HG02642 (cell line): ENCODE measurements around the gene TSPYL2.

ENCODE experiments used
- ATAC-seq: cut with Tn5 transposase; IDR thresholded peaks from one replicate; pipeline ENCODE4 v1.9.1; 2021; ENCODE audit warnings: mild to moderate bottlenecking; ENCODE audit not compliant: unreplicated experiment, poor library complexity

Gene TSPYL2

GRCh38 chrX:53116101-53116500, 33.9 kb downstream of the TSPYL2 start:
- no peak for ATAC-seq

- no peak for ATAC-seq
These were observed 39.8 kb downstream of the TSPYL2 start for GRCh38 chrX:53122013-53122412.

- ATAC-seq, result no peak
These were observed 43.3 kb downstream of the TSPYL2 start for GRCh38 chrX:53125506-53125905.

GRCh38 chrX:53126377-53126776, 44.2 kb downstream of the TSPYL2 start:
- ATAC-seq, result no peak

DNA sequence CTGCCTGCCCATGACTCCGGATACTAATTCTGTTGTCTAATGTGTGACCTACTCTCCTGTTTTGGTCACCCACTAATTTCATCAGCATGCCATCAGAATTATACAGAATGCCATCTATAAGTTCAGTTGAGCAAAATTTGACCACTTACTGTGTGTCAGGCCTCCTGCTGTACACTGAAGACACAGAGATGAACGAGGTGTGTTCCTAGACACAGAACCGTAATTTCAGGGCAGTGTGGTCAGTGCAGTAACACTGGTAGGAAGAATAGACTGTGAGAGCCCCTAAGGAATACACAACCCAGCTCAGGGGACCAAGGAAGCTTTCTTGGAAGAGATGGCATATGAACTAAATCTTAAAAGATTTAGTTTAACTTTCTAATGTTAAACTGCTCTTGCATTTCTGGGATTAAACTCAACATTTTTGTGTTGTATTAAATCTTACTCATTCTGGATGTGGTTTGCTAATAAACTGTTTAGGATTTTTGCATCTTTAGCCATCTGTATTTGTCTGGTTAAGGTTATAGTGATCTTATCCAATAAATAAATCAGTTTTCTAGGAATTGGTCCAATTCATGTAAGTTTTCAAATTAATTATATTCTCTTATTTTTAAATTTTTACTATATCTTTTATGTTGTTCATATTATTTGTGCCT, 46.1 kb downstream of the TSPYL2 start:
- ATAC-seq, result no peak

GRCh38 chrX:53133400-53133799, 51.2 kb downstream of the TSPYL2 start:
- ATAC-seq, result no peak

- no peak for ATAC-seq
These were observed 53.4 kb downstream of the TSPYL2 start for GRCh38 chrX:53135581-53135980.
